T-cell (primary cell): ENCODE data around the gene POLR3A. TPM values are rescaled to one million over a fixed set of nuclear protein-coding genes. Genes with fewer than 3 reads are reported as not detected.
"Not testable (repeated sequence)": the region's sequence is repeated elsewhere in the genome, so short reads cannot be mapped to it uniquely, and the experiment has no call there.

Source experiments
- ATAC-seq, 4 experiments: fragments of 200-7000 bp in 3 of 4; fragments of 150-1000 bp in 1 of 4; cut with Tn5 transposase; replicated peaks in 1 of 4; 1 replicate in 3 of 4; 2 replicates in 1 of 4; pipeline ENCODE4 v1.10.0; 2021; ENCODE audit warnings: moderate library complexity in 3 of 4, mild to moderate bottlenecking in 2 of 4, moderate number of reproducible peaks in 1 of 4
- CTCF ChIA-PET, 2 donors: fragments of 300-600 bp; sonication (Branson Sonifier 250); formaldehyde crosslinking; loops; one replicate each; lab custom pipeline; 2022; ENCODE audit warnings: antibody characterized with exemption in 2 of 2; lab: Charles Lee
- POLR2A ChIA-PET, 2 donors: fragments of 300-600 bp; sonication (Branson Sonifier 250); formaldehyde crosslinking; loops; one replicate each; lab custom pipeline; 2022; ENCODE audit warnings: antibody characterized with exemption in 2 of 2; lab: Charles Lee
- DNase-seq, 35 experiments: peaks; one replicate each; pipeline versions ENCODE4 v3.0.0 to v3.0.0-alpha.2; 2013 to 2023
- H3K27ac ChIP-seq: one replicate; pipeline ENCODE4 v1.5.1; 2013; ENCODE audit warnings: low read length
- H3K27me3 ChIP-seq, 2 experiments: replicated peaks in 1 of 2; 1 replicate in 1 of 2; 2 replicates in 1 of 2; pipeline versions ENCODE4 v1.6.1 to v1.7.0; 2013; ENCODE audit warnings: low read length in 1 of 2, mixed read lengths in 1 of 2; ENCODE audit not compliant: control insufficient read depth in 2 of 2, insufficient read depth in 2 of 2; ENCODE audit errors: extremely low read depth in 1 of 2
- H3K36me3 ChIP-seq, 2 donors: 1 replicate in 1 of 2; 2 replicates in 1 of 2; pipeline versions ENCODE4 v1.6.1 to v1.7.0; 2013; ENCODE audit warnings: low read length in 1 of 2; ENCODE audit not compliant: control insufficient read depth in 2 of 2, insufficient read depth in 1 of 2; ENCODE audit errors: extremely low read depth in 1 of 2
- H3K4me1 ChIP-seq, 2 experiments: 1 replicate in 1 of 2; 2 replicates in 1 of 2; pipeline versions ENCODE4 v1.6.1 to v1.7.0; 2013; ENCODE audit warnings: low read length in 2 of 2, mixed read lengths in 1 of 2; ENCODE audit not compliant: insufficient read depth in 2 of 2, control insufficient read depth in 1 of 2; ENCODE audit errors: extremely low read depth in 1 of 2
- H3K4me3 ChIP-seq, 2 donors: 1 replicate in 1 of 2; 2 replicates in 1 of 2; pipeline versions ENCODE4 v1.5.1 to v1.7.0; 2013; ENCODE audit warnings: mild to moderate bottlenecking in 2 of 2, low read length in 1 of 2, moderate library complexity in 1 of 2; ENCODE audit not compliant: control insufficient read depth in 1 of 2; ENCODE audit errors: extremely low read depth in 1 of 2
- H3K9me3 ChIP-seq: 2 replicates; pipeline ENCODE4 v1.7.0; 2013
- H3K27ac Mint-ChIP-seq, 2 donors: one replicate each; pipeline ENCODE4 v1.8.0; 2020 to 2021; ENCODE audit warnings: mild to moderate bottlenecking in 2 of 2, mixed read lengths in 2 of 2
- H3K27me3 Mint-ChIP-seq, 2 donors: one replicate each; pipeline ENCODE4 v1.8.0; 2021 to 2022; ENCODE audit warnings: mixed read lengths in 2 of 2
- H3K36me3 Mint-ChIP-seq: one replicate; pipeline ENCODE4 v1.8.0; 2021; ENCODE audit warnings: mixed read lengths
- H3K4me1 Mint-ChIP-seq, 3 donors: one replicate each; pipeline ENCODE4 v1.8.0; 2020 to 2022; ENCODE audit warnings: mixed read lengths in 3 of 3, mild to moderate bottlenecking in 1 of 3
- H3K4me3 Mint-ChIP-seq, 3 donors: one replicate each; pipeline ENCODE4 v1.8.0; 2020 to 2022; ENCODE audit warnings: mild to moderate bottlenecking in 3 of 3, mixed read lengths in 3 of 3, moderate library complexity in 3 of 3
- H3K9me3 Mint-ChIP-seq, 3 donors: one replicate each; pipeline ENCODE4 v1.8.0; 2020 to 2022; ENCODE audit warnings: mixed read lengths in 3 of 3
- WGBS: methylation state at CpG from one replicate; pipeline ENCODE4 v1.1.5; 2013; ENCODE audit warnings: missing lambda C conversion rate; ENCODE audit not compliant: insufficient coverage; 5-methylcytosine and 5-hydroxymethylcytosine counted together
- total RNA-seq, 35 experiments: library from RNA in 6 of 35; stranded (reverse) in 6 of 35; fragments of 120-200 nt in 1 of 35; gene quantifications; one replicate each; pipeline versions ENCODE4 v1.2.1 to v1.2.4 and lab custom pipeline; 2013 to 2026

POLR3A gene
- total RNA-seq, 5 donors from 2014 or later (not counting 1 experiment from before 2014, with no cell fraction given): 14.5 to 16.9 (median 16.5) TPM

DNA sequence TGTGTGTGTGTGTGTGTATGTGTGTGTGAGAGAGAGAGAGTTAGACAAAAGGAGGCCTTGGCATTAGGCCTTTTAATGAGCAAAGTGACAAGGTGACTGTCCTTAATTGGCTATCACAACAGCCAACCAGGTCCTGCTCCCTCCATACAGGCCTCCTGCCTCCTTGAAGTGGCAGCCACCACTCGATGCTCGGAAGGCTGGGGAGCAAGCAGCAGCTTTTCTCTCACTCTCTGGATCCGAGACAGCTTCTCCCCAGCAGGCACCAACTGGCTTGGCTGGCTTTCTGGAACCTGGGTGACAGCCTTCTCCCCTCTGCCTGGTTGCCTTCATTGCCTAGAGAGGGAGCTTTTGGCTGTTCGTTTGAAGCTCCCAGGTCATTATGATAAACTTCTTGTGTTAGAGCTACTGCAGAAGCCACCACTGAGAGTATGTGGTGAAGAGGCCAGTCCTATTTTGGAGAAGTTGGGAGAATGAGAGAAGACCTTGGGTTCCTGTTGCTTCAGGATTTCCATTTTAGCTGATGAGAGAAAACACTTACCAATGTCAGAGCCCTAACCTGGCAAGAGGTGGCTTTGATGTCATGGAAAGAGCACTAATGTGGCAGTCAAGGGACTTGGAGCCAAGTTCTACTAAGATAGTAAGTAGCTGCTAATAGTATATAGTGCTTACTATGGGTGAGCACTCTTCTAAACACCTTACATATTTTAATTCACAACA, 42.0 kb upstream of the POLR3A start:
- WGBS: 57% methylated on average over 1 of the region's 4 CpGs
- H3K4me3 Mint-ChIP-seq: no peak overlapping the region
- no peaks in the 10 kb centered on the region for H3K27me3 Mint-ChIP-seq

DNA sequence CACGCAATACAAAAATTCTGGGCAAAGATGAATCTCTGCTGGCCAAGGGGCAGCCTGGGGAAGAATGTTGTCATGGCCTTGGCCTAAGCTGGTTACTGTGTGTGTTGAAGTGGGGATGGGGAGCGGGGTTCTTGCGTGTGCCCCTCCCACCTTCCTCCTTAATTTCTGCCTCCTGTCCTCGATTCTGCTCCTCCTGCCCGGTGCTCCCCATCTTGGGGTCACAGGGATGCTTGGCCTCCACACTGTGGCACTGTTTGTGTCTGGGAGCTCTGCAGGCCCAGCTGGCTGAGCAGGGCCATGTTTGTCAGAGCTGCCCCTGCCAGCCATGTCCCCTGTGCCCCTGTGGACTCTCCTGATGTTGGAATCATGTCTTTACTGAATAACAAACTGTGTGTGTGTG, 41.4 kb upstream of the POLR3A start:
- ChIA-PET POLR2A (no interaction called here), CTCF (no interaction called here)
- Mint-ChIP-seq H3K9me3 (peaks cover 2 to 6% (median 5%) of the 10 kb centered on the region in 3 donors), H3K36me3 (peaks cover 7% of the 10 kb centered on the region), H3K4me3 (no peak overlapping the region), H3K4me1 (no peaks in the 10 kb centered on the region), H3K27me3 (no peaks in the 10 kb centered on the region), H3K27ac (no peak overlapping the region)
- Histone ChIP-seq H3K4me3 (no peak overlapping the region), H3K9me3 (no peaks in the 10 kb centered on the region), H3K27me3 (peaks cover 0 to 12% of the 10 kb centered on the region in 2 experiments), H3K27ac (no peak overlapping the region), H3K4me1 (no peaks in the 10 kb centered on the region), H3K36me3 (no peaks in the 10 kb centered on the region)
- WGBS: 83% methylated on average over 1 of the region's 5 CpGs
- ATAC-seq (no peak), DNase-seq (no peak)

More for the DNA sequence above, 42.0 kb upstream of the POLR3A start:
- H3K27ac ChIP-seq: no peak overlapping the region
- ATAC-seq (no peak), DNase-seq (no peak)
- H3K4me1 ChIP-seq: no peaks in the 10 kb centered on the region
- H3K27me3 ChIP-seq: peaks cover 0 to 7% of the 10 kb centered on the region in 2 experiments
- ChIA-PET CTCF (no interaction called here), POLR2A (no interaction called here)
- Mint-ChIP-seq H3K27ac (no peak overlapping the region), H3K4me1 (no peaks in the 10 kb centered on the region), H3K36me3 (peaks cover 7% of the 10 kb centered on the region), H3K9me3 (peaks cover 2 to 6% (median 5%) of the 10 kb centered on the region in 3 donors)
- no peaks in the 10 kb centered on the region for H3K9me3 ChIP-seq
- no peaks in the 10 kb centered on the region for H3K36me3 ChIP-seq
- H3K4me3 ChIP-seq: no peak overlapping the region

DNA sequence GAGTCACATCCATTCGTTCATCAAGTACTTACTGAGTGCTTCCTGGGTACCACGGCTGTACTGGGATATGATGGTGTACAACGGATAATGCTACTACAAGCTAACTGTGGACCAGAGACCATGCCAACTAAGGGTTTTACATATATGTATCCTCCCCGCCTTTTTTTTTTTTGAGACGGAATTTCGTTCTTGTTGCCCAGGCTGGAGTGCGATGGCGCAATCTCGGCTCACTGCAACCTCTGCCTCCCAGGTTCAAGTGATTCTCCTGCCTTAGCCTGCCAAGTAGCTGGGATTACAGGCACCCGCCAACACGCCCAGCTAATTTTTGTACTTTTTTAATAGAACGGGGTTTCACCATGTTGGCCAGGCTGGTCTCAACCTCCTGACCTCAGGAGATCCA, 40.7 kb upstream of the POLR3A start:
- H3K9me3 ChIP-seq, H3K27me3 Mint-ChIP-seq, H3K9me3 Mint-ChIP-seq, H3K36me3 Mint-ChIP-seq, H3K4me3 Mint-ChIP-seq, POLR2A ChIA-PET, CTCF ChIA-PET, H3K27ac ChIP-seq, H3K27ac Mint-ChIP-seq, ATAC-seq, H3K4me1 Mint-ChIP-seq, DNase-seq, H3K36me3 ChIP-seq, H3K4me1 ChIP-seq, H3K4me3 ChIP-seq: not testable (repeated sequence)
- peaks cover 0 to 13% of the 10 kb centered on the region in 2 experiments for H3K27me3 ChIP-seq
- WGBS: 98% methylated on average over 6 of the region's 12 CpGs

DNA sequence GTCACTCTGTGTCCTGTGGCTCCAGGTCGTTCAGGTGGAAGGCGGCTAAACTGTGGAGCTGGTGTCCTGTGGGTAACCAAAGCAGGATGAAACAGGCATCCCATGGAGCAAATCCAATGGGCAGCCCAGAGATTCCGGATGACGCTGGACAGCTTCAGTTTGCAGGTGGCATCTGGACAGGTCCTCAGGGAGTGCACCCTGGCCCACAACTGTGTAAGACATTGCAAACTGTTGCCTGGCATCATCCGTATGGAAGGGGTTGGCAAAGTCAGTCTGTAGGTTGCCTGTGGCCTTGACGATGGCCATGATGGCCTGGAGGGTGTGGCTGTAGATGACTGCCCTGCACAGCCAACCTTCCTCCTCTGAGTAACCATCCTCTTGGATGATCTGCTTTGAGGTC, 39.8 kb upstream of the POLR3A start:
- no peak for DNase-seq
- CTCF ChIA-PET: no interaction called here
- POLR2A ChIA-PET: no interaction called here

DNA sequence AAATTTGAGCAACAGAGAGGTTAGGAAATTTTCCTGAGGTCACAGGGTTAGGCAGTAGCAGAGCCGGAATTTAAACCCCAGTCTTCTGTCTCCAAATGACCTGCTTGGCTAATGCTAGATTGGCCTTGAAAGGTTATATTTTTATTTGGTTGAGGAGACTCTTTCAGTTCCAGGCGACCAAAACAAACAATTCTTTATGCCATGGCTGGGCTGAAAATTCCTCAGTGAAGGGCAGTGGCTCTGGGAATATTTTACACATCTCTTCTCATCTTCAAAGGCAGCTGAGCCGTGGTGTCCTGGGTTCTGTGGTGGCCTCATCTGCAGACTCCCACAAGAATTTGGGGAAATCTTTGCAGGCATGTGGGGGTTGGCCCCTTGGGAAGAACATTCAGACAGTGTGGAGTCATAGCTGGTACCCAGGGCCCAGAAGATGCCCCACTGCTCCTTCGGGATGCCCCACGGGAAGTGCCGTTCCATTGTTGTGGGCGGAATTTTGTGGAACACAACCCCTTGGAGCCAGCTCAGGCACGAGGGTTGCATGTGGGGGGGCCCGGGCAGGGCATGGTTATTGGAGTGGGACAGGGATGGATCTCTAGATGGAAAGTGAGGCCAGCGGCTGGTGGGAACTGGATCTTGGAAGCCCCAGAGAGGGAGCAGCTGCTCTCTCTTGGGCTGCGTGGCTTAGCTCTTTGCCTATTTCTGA, 37.6 kb upstream of the POLR3A start:
- Mint-ChIP-seq H3K4me1 (peaks cover 7 to 11% (median 7%) of the 10 kb centered on the region in 3 donors), H3K36me3 (peaks cover 2% of the 10 kb centered on the region), H3K9me3 (no peaks in the 10 kb centered on the region), H3K27ac (no peak overlapping the region), H3K4me3 (no peak overlapping the region), H3K27me3 (peaks cover 3 to 7% of the 10 kb centered on the region in 2 donors)
- CTCF ChIA-PET: no interaction called here
- Histone ChIP-seq H3K36me3 (no peaks in the 10 kb centered on the region), H3K4me3 (no peak overlapping the region), H3K9me3 (no peaks in the 10 kb centered on the region), H3K27me3 (peaks cover 0 to 16% of the 10 kb centered on the region in 2 experiments), H3K4me1 (peaks cover 0 to 9% of the 10 kb centered on the region in 2 experiments), H3K27ac (no peak overlapping the region)
- POLR2A ChIA-PET: no interaction called here
- DNase-seq: no peak
- ATAC-seq: no peak
- WGBS: 86% methylated on average over 9 of the region's 11 CpGs

More for the DNA sequence above, 39.8 kb upstream of the POLR3A start:
- Mint-ChIP-seq H3K4me1 (no peaks in the 10 kb centered on the region), H3K27me3 (no peaks in the 10 kb centered on the region), H3K27ac (no peak overlapping the region), H3K9me3 (peaks cover under 1 to 2% (median 2%) of the 10 kb centered on the region in 3 donors), H3K4me3 (no peak overlapping the region), H3K36me3 (peaks cover 3% of the 10 kb centered on the region)
- Histone ChIP-seq H3K27ac (no peak overlapping the region), H3K4me3 (no peak overlapping the region), H3K4me1 (no peaks in the 10 kb centered on the region), H3K27me3 (peaks cover 0 to 13% of the 10 kb centered on the region in 2 experiments), H3K9me3 (no peaks in the 10 kb centered on the region), H3K36me3 (no peaks in the 10 kb centered on the region)
- ATAC-seq: no peak
- 91% methylated on average over 5 of the region's 6 CpGs for WGBS

DNA sequence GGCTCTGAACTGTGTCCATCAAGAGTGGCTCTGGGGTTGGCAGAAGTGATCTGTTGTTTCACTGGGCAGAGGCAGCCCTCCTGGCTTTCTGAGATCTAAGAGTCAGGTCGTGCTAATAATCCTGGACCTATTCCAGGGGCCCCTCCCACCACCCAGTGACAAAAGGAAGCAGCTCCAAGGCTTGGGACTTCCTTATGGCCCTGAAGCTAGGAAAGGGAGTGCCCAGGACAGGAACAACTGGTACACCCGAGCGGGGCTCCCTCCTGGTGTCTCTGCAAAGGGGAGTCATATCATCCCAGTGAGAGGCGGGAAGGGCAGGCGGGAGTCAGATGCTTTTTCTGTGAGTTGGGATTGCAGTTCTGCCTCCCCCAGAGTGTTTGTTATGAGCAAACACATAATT, 36.7 kb upstream of the POLR3A start:
- no peak overlapping the region for H3K4me3 ChIP-seq
- Mint-ChIP-seq H3K9me3 (no peaks in the 10 kb centered on the region), H3K4me3 (no peak overlapping the region), H3K4me1 (peaks cover 7 to 11% (median 7%) of the 10 kb centered on the region in 3 donors), H3K27me3 (peaks cover 3 to 7% of the 10 kb centered on the region in 2 donors), H3K27ac (no peak overlapping the region), H3K36me3 (peaks cover 2% of the 10 kb centered on the region)
- DNase-seq (no peak), ATAC-seq (no peak)
- no peaks in the 10 kb centered on the region for H3K36me3 ChIP-seq
- peaks cover 0 to 19% of the 10 kb centered on the region in 2 experiments for H3K27me3 ChIP-seq
- H3K27ac ChIP-seq: no peak overlapping the region
- no peaks in the 10 kb centered on the region for H3K9me3 ChIP-seq
- peaks cover 0 to 14% of the 10 kb centered on the region in 2 experiments for H3K4me1 ChIP-seq
- ChIA-PET POLR2A (no interaction called here), CTCF (interaction anchor here in 1 of 2 donors (1.0 kb wide), 1 partner anchor 17 kb away, joined by 3 read pairs; no protein-coding TSS in a partner anchor)
- no CpG with 5 or more reads among the region's 5 CpGs for WGBS
